ENCODE data around the gene IWS1. TPM values are rescaled to one million over a fixed set of nuclear protein-coding genes. Genes with fewer than 3 reads are reported as not detected.

IWS1 gene
- total RNA-seq, 4 donors from 2014 or later: 22.7 to 47.1 (median 33.2) TPM

GRCh38 chr2:127463155-127463991, 62.9 kb downstream of the IWS1 start:
- no peak overlapping the region for H3K4me3 ChIP-seq (ENCODE audit: low read depth, poor library complexity, severe bottlenecking)
- no peak for DNase-seq (ENCODE audit: low spot score in 2 of 2)
- intact Hi-C loops (cut with DNase I; ENCODE audit: low total_unique reads): no loop called here
- 77 to 83% methylated on average over 18 to 19 of the region's 19 CpGs for WGBS, 2 donors
- TF ChIP-seq POLR2A (IDR thresholded peaks at IDR 0.05): no peak
- TF ChIP-seq, protein P1, sequence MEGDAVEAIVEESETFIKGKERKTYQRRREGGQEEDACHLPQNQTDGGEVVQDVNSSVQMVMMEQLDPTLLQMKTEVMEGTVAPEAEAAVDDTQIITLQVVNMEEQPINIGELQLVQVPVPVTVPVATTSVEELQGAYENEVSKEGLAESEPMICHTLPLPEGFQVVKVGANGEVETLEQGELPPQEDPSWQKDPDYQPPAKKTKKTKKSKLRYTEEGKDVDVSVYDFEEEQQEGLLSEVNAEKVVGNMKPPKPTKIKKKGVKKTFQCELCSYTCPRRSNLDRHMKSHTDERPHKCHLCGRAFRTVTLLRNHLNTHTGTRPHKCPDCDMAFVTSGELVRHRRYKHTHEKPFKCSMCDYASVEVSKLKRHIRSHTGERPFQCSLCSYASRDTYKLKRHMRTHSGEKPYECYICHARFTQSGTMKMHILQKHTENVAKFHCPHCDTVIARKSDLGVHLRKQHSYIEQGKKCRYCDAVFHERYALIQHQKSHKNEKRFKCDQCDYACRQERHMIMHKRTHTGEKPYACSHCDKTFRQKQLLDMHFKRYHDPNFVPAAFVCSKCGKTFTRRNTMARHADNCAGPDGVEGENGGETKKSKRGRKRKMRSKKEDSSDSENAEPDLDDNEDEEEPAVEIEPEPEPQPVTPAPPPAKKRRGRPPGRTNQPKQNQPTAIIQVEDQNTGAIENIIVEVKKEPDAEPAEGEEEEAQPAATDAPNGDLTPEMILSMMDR (IDR thresholded peaks at IDR 0.05): no peak

DNA sequence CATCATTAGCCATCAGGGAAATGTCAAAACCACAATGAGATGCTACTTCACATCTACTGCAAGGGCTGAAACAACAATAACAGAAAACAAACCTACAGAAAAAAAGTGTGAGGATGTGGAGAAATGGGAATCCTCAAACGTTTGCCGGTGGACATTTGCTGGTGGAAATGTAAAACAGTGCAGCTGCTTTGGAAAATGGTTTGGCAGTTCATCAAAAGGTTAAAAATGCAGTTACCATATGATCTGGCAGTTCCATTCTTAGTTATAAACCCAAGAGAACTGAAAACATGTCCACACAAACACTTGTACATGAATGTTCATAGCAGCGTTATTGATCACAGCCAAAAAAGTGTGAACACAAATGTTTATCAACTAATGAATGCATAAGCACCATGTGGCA, 63.8 kb downstream of the IWS1 start:
- DNase-seq (ENCODE audit: low spot score in 2 of 2): no peak
- H3K4me3 ChIP-seq (ENCODE audit: low read depth, poor library complexity, severe bottlenecking): no peak overlapping the region
- 30 to 46% methylated on average over 3 of the region's 3 CpGs for WGBS, 2 donors
- intact Hi-C loops (cut with DNase I; ENCODE audit: low total_unique reads): no loop called here
- TF ChIP-seq, protein P1 (IDR thresholded peaks at IDR 0.05): no peak
- TF ChIP-seq POLR2A (IDR thresholded peaks at IDR 0.05): no peak

- TF ChIP-seq POLR2A (IDR thresholded peaks at IDR 0.05): no peak
- TF ChIP-seq, protein P1 (IDR thresholded peaks at IDR 0.05): no peak
- H3K4me3 ChIP-seq (ENCODE audit: low read depth, poor library complexity, severe bottlenecking): no peak overlapping the region
- 96 to 97% methylated on average over 12 of the region's 12 CpGs for WGBS, 2 donors
- intact Hi-C loops (cut with DNase I; ENCODE audit: low total_unique reads): no loop called here
- no peak for DNase-seq (ENCODE audit: low spot score in 2 of 2)
Measured at GRCh38 chr2:127456960-127457359, 69.3 kb downstream of the IWS1 start.

GRCh38 chr2:127455566-127456493, 70.5 kb downstream of the IWS1 start:
- TF ChIP-seq POLR2A (IDR thresholded peaks at IDR 0.05): no peak
- TF ChIP-seq, protein P1 (IDR thresholded peaks at IDR 0.05): no peak
- DNase-seq (ENCODE audit: low spot score in 2 of 2): no peak
- H3K4me3 ChIP-seq (ENCODE audit: low read depth, poor library complexity, severe bottlenecking): no peak overlapping the region
- intact Hi-C loops (cut with DNase I; ENCODE audit: low total_unique reads): no loop called here
- WGBS, 2 donors: 81 to 82% methylated on average over 13 of the region's 13 CpGs

GRCh38 chr2:127454595-127455565, 71.4 kb downstream of the IWS1 start:
- TF ChIP-seq, protein P1 (IDR thresholded peaks at IDR 0.05): no peak
- no peak for TF ChIP-seq POLR2A (IDR thresholded peaks at IDR 0.05)
- DNase-seq (ENCODE audit: low spot score in 2 of 2): no peak
- no peak overlapping the region for H3K4me3 ChIP-seq (ENCODE audit: low read depth, poor library complexity, severe bottlenecking)
- intact Hi-C loops (cut with DNase I; ENCODE audit: low total_unique reads): no loop called here
- 87 to 96% methylated on average over 19 of the region's 19 CpGs for WGBS, 2 donors
